ENCODE results near the gene TSHZ2.
A peak's percentile ranks its signal among the peaks of the same experiment; 100 is the strongest.

Gene TSHZ2

GRCh38 chr20:53191957-53192356 lies 219.8 kb downstream of the TSHZ2 start:
- Mint-ChIP-seq H3K9me3 (no peaks in the 10 kb centered on the region), H3K4me3 (no peak overlapping the region), H3K27me3 (ENCODE audit: low read depth) (peaks cover 8% of the 10 kb centered on the region), H3K4me1 (peaks cover 37% of the 10 kb centered on the region), H3K27ac (no peak overlapping the region), H3K36me3 (ENCODE audit: low read depth) (no peaks in the 10 kb centered on the region)
- no peak for TF ChIP-seq CTCF (IDR thresholded peaks at IDR 0.05; ENCODE audit: unreplicated experiment in 3 of 3)

GRCh38 chr20:53194306-53195290 lies 222.4 kb downstream of the TSHZ2 start:
- Mint-ChIP-seq H3K27ac (peak overlapping the region in 1 of 3 experiments; percentile 47), H3K9me3 (no peaks in the 10 kb centered on the region), H3K4me1 (peaks cover 23% of the 10 kb centered on the region), H3K4me3 (no peak overlapping the region), H3K27me3 (ENCODE audit: low read depth) (peaks cover 8% of the 10 kb centered on the region), H3K36me3 (ENCODE audit: low read depth) (no peaks in the 10 kb centered on the region)
- TF ChIP-seq CTCF (IDR thresholded peaks at IDR 0.05; ENCODE audit: unreplicated experiment in 3 of 3): no peak

GRCh38 chr20:53195876-53196610 lies 223.9 kb downstream of the TSHZ2 start:
- Mint-ChIP-seq H3K36me3 (ENCODE audit: low read depth) (no peaks in the 10 kb centered on the region), H3K9me3 (no peaks in the 10 kb centered on the region), H3K4me3 (no peak overlapping the region), H3K27me3 (ENCODE audit: low read depth) (peaks cover 8% of the 10 kb centered on the region), H3K4me1 (peaks cover 23% of the 10 kb centered on the region), H3K27ac (peak overlapping the region; percentile 15 to 73 (median 42))
- no peak for TF ChIP-seq CTCF (IDR thresholded peaks at IDR 0.05; ENCODE audit: unreplicated experiment in 3 of 3)

GRCh38 chr20:53201588-53201987 lies 229.4 kb downstream of the TSHZ2 start:
- no peak overlapping the region for H3K4me3 Mint-ChIP-seq
- H3K27ac Mint-ChIP-seq: no peak overlapping the region
- no peaks in the 10 kb centered on the region for H3K27me3 Mint-ChIP-seq (ENCODE audit: low read depth)
- no peaks in the 10 kb centered on the region for H3K36me3 Mint-ChIP-seq (ENCODE audit: low read depth)
- no peak for TF ChIP-seq CTCF (IDR thresholded peaks at IDR 0.05; ENCODE audit: unreplicated experiment in 3 of 3)
- peaks cover 5% of the 10 kb centered on the region for H3K4me1 Mint-ChIP-seq
- no peaks in the 10 kb centered on the region for H3K9me3 Mint-ChIP-seq

GRCh38 chr20:53202777-53203176 lies 230.6 kb downstream of the TSHZ2 start:
- Mint-ChIP-seq H3K9me3 (no peaks in the 10 kb centered on the region), H3K4me3 (no peak overlapping the region), H3K4me1 (peaks cover 5% of the 10 kb centered on the region), H3K27me3 (ENCODE audit: low read depth) (no peaks in the 10 kb centered on the region), H3K27ac (no peak overlapping the region), H3K36me3 (ENCODE audit: low read depth) (no peaks in the 10 kb centered on the region)
- TF ChIP-seq CTCF (IDR thresholded peaks at IDR 0.05; ENCODE audit: unreplicated experiment in 3 of 3): no peak
